NT2/D1 (cell line): ENCODE data around the gene NRAS.

Source experiments
- DNase-seq: peaks from one replicate; pipeline ENCODE4 v3.0.0-alpha.2; 2011; ENCODE audit warnings: low read depth, low spot score
- H3K27me3 ChIP-seq: 2 replicates; pipeline ENCODE4 v1.6.0; 2011; ENCODE audit warnings: mild to moderate bottlenecking; ENCODE audit not compliant: insufficient read length, insufficient read depth
- H3K36me3 ChIP-seq: 2 replicates; pipeline ENCODE4 v1.6.1; 2011; ENCODE audit warnings: mild to moderate bottlenecking, low read length, mixed read lengths; ENCODE audit not compliant: insufficient read depth, insufficient read length
- H3K4me1 ChIP-seq: 2 replicates; pipeline ENCODE4 v1.5.1; 2011; ENCODE audit not compliant: insufficient read depth, insufficient read length
- H3K4me3 ChIP-seq: 2 replicates; pipeline ENCODE4 v1.5.1; 2011; ENCODE audit warnings: low read depth; ENCODE audit not compliant: insufficient read length
- H3K9ac ChIP-seq: 2 replicates; pipeline ENCODE4 v1.6.0; 2011; ENCODE audit warnings: low read depth; ENCODE audit not compliant: insufficient read length
- H3K9me3 ChIP-seq: 2 replicates; pipeline ENCODE4 v1.5.1; 2011; ENCODE audit warnings: mild to moderate bottlenecking, low read length; ENCODE audit not compliant: insufficient read depth
- SUZ12 ChIP-seq: IDR thresholded peaks from 2 replicates; pipeline ENCODE4 v1.6.1; 2011; ENCODE audit not compliant: insufficient read length, insufficient read depth; ENCODE audit errors: extremely low read depth
- YY1 ChIP-seq: IDR thresholded peaks from 2 replicates; pipeline ENCODE4 v1.6.1; 2011; ENCODE audit not compliant: insufficient read length, insufficient read depth
- ZNF274 ChIP-seq: IDR thresholded peaks from 2 replicates; pipeline ENCODE4 v1.6.1; 2011; ENCODE audit warnings: mild to moderate bottlenecking, low read depth, low read length

Gene NRAS

DNA sequence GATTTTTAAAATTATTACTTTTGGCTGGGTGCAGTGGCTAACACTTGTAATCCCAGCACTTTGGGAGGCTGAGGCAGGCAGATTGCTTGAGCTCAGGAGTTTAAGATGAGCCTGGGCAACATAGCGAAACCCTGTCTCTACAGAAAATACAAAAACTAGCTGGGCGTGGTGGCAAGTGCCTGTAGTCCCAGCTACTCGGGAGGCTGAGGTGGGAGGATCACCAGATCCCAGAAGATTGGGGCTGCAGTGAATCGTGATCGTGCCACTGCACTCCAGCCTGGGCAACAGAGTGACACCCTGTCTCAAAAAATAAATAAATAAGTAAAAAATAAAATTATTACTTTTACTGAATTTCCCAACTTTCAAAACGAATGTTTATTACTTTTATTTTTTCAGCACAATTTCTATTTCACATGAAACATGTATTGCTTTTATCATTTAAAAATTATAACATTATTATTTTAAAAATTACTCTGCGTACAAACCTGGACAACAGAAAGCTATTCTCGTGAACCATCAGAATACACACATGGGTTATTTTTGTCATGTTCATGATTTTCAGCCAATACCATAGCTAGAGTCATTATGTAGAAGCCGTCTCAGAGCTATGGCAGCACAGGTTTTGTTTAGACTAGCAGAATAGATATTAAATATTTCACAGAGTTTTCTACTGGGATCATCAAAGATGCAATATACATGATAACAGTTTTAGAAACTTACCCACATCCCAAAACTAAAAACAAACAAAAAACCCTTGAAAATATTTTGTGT, 21.8 kb downstream of the NRAS start:
- Histone ChIP-seq H3K4me1 (no peaks in the 10 kb centered on the region), H3K36me3 (no peaks in the 10 kb centered on the region), H3K27me3 (no peaks in the 10 kb centered on the region), H3K9ac (no peak overlapping the region), H3K9me3 (no peaks in the 10 kb centered on the region), H3K4me3 (no peak overlapping the region)
- TF ChIP-seq ZNF274 (no peak), SUZ12 (no peak), YY1 (no peak)
- no peak for DNase-seq

DNA sequence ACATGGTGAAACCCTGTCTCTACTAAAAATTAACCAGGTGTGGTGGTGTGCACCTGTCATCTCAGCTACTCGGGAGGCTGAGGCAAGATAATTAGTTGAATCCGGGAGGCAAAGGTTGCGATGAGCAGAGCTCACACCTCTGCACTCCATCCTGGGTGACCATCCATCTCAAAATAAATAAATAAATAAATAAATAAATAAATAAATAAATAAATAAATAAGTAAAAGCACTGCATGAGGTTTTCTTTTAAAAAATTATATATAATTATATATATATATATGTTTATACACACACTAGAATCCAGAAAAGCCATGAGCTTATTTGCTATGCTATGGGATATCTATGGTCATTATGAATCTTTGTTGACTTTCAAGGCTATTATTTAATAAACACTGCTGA, 23.6 kb downstream of the NRAS start:
- H3K27me3 ChIP-seq = no peaks in the 10 kb centered on the region
- no peak for TF ChIP-seq ZNF274
- no peak for TF ChIP-seq YY1
- TF ChIP-seq SUZ12 = no peak
- no peak overlapping the region for H3K9ac ChIP-seq
- no peaks in the 10 kb centered on the region for H3K36me3 ChIP-seq
- no peak for DNase-seq
- H3K4me1 ChIP-seq = no peaks in the 10 kb centered on the region
- no peaks in the 10 kb centered on the region for H3K9me3 ChIP-seq
- H3K4me3 ChIP-seq = no peak overlapping the region

DNA sequence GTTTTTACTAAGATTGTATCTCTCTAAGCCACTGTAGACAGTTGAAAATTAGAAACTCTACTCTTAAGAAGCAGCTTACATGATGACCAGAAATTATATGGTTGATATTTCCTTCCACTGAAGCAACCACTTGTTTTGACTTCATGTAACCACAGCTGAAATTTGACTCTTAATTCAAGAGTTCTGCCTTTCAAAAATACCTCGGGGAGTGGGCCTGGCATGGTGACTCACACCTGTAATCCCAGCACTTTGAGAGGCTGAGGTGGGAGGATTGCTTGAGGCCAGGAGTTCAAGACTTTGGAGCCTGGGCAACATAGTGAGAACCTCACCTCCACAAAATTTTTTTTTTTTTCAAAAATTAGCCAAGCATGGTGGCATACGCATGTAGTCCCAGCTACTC, 25.5 kb downstream of the NRAS start:
- Histone ChIP-seq H3K4me3 (no peak overlapping the region), H3K27me3 (no peaks in the 10 kb centered on the region), H3K4me1 (no peaks in the 10 kb centered on the region), H3K36me3 (no peaks in the 10 kb centered on the region), H3K9ac (no peak overlapping the region), H3K9me3 (no peaks in the 10 kb centered on the region)
- DNase-seq = no peak
- TF ChIP-seq YY1 (no peak), ZNF274 (no peak), SUZ12 (no peak)

DNA sequence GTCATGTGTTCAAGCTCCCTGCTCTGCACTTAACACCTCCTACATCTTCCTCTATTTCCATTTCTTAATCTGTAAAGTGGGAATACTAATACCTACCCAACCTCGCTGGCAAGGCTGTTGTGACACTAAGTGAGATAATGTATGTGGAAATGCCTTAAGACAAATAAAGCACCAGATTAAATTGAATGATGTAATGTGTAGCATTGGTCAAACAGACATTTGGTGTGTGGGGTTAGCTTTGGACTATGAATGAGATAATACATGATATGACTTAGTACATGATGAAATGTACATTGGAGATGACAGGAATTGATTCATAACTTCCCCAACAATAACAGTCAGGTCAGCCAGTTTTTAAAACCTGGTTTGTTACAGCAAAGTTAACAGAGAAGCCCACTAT, 26.4 kb downstream of the NRAS start:
- no peak for DNase-seq

DNA sequence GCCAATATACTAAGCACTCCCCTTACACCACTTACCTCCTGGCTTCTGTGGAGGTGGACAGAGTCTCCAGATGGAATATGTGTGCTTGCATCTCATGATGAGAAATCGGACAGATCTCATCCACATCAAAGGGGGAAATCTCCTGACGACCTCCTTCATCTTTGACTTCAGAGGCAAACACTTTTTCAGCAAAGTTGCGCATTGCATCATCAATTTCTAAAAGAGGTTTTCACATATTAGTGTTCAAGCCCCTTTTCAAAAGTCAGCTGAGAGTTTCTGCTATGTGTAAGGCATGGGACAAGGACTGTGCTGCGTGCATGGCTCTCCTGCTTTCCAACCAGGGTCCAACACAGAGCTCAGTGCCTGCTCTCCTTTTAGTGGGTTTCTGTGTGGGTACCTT, 28.0 kb downstream of the NRAS start:
- H3K27me3 ChIP-seq = no peaks in the 10 kb centered on the region
- no peak for DNase-seq
- no peak overlapping the region for H3K9ac ChIP-seq
- no peaks in the 10 kb centered on the region for H3K4me1 ChIP-seq
- H3K4me3 ChIP-seq = no peak overlapping the region
- H3K36me3 ChIP-seq = no peaks in the 10 kb centered on the region
- TF ChIP-seq ZNF274 = no peak
- no peak for TF ChIP-seq YY1
- no peak for TF ChIP-seq SUZ12
- H3K9me3 ChIP-seq = no peaks in the 10 kb centered on the region

More for the DNA sequence above, 26.4 kb downstream of the NRAS start:
- Histone ChIP-seq H3K4me1 (no peaks in the 10 kb centered on the region), H3K9ac (no peak overlapping the region), H3K9me3 (no peaks in the 10 kb centered on the region), H3K36me3 (no peaks in the 10 kb centered on the region), H3K27me3 (no peaks in the 10 kb centered on the region), H3K4me3 (no peak overlapping the region)
- TF ChIP-seq SUZ12 (no peak), YY1 (no peak), ZNF274 (no peak)

DNA sequence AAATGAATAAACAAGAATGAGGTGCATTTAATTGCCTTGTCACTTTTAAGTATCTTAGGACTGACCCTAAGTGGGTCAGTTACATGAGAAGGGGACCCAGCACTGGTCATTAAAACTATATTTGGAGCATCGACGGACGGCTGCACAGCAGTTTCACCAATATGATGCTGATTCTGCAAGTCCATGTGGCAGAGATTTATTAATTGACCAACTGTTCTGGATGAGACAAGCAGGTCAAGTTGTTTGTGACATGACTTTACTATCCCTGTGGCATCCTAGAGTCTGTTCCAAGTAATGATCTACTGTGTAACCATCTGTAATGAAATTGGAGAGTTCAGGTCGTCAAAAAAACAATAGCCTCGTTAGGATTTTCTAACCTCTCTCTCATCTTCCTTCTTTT, 30.7 kb downstream of the NRAS start:
- TF ChIP-seq YY1 (no peak), SUZ12 (no peak), ZNF274 (no peak)
- no peak overlapping the region for H3K9ac ChIP-seq
- H3K36me3 ChIP-seq = no peaks in the 10 kb centered on the region
- no peak overlapping the region for H3K4me3 ChIP-seq
- no peaks in the 10 kb centered on the region for H3K27me3 ChIP-seq
- no peaks in the 10 kb centered on the region for H3K4me1 ChIP-seq
- no peak for DNase-seq
- no peaks in the 10 kb centered on the region for H3K9me3 ChIP-seq

DNA sequence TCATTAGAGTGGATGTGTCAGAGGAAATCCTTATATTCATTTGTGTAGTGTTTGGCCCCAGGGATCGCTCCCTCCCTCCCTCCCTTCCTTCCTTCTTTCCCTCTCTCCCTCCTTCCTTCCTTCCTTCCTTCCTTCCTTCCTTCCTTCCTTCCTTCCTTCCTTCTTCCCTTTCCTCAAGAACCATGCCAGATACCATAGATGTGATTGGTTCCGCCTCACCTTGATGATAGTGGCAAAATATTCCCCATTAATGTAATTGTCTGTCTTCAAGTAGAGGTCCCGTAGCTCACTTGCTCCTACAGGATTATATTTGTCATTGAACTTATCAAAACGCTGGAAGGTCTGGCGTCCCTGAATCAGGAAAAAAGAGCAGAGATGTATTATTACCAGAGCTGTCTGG, 38.9 kb downstream of the NRAS start:
- H3K27me3 ChIP-seq = no peaks in the 10 kb centered on the region

More for the DNA sequence above, 38.9 kb downstream of the NRAS start:
- Histone ChIP-seq H3K4me3 (no peak overlapping the region), H3K36me3 (no peaks in the 10 kb centered on the region), H3K9me3 (no peaks in the 10 kb centered on the region), H3K9ac (no peak overlapping the region), H3K4me1 (no peaks in the 10 kb centered on the region)
- no peak for DNase-seq
- TF ChIP-seq ZNF274 (no peak), YY1 (no peak), SUZ12 (no peak)
